GM19099 (cell line): ENCODE measurements around the gene PHF2.

ENCODE experiments used
- POLR2A ChIP-seq: IDR thresholded peaks from 3 replicates; pipeline ENCODE4 v1.6.1; 2011; ENCODE audit warnings: low read depth; ENCODE audit not compliant: insufficient read length; ENCODE audit errors: extremely low read depth

PHF2 gene

DNA sequence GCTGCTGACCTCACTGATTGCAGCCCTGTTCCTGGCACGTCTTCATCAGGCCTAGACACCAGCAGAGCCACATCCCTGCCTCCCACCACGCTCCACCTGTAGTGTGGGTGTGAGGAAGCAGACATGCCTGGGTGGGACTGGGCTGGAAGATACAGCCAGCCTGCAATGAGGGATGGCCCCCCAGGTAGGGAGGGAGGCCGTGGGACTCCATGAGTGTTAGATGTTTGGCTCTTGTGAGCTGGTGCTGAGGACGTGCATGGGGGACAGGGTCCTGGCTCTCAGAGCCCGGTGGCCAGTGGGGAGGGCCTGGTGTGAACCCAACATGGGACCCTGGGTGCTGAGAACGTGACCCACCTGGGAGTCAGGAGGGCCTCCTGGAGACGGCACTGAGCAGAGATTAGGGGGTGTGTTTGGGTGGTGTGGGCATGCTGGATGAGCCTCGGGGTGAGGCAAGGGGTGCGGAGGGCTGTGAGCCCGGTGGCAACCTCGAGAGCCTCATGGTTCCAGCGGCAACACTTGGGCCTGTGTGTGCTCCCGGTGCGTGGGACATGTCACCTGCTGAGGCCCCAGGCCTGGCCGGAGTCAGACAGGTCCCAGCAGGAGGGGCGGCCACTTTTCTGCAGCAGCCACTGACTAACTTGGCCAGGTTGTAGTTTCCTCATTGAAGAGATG lies 87.6 kb downstream of the PHF2 start:
- TF ChIP-seq POLR2A = no peak

DNA sequence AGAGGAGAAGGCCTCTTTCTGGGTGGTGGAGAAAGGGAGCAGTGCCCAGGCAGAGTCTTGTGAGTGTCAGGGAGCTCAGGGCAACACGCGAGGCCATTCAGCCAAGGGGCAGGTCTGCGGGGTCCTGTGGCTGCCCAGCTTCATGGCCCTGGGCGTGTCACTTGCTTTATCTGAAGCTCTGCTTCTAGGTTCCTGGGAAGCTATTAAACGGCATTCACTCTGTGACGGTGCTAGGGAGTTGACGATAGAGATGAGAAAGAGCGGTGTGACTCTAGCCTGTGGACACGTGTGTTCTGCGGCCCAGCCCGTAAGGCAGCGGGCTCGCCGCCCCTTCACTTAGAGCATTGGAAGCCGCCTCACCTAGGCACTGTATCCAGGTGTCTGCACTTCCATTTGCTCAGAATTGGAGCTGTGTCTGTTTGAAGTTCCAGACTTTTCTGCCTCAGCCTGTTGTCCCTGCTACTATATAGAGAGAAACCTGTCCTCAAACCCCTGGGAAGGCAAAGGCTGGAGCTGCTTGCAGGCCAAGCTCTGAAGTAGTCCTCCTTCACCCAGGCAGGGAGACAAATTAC lies 88.3 kb downstream of the PHF2 start:
- no peak for TF ChIP-seq POLR2A

DNA sequence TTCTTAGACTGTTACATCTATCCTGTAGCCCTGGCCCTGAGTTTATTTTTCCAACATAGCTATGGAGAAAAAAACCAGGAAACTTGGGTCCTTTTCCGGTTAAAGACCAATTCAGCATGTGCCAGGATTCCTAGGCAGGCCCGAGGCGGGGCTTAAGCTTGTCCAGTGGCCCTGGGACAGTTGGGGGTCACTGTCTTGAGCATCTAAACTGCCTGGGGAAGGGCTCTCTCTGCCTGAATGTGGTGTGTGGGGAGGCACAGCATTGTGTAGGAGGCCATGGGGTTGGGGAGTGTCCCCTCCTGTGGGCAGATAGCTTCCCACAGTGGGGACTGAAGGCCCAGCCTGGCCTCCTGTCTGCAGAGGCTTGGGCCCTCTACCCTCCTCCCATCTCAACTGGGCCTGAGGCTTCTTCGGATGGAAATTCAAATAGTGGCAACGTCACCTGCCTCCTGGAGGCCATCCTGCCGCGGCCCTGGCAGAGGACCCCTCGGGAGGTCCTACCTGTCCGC lies 88.8 kb downstream of the PHF2 start:
- TF ChIP-seq POLR2A = no peak

DNA sequence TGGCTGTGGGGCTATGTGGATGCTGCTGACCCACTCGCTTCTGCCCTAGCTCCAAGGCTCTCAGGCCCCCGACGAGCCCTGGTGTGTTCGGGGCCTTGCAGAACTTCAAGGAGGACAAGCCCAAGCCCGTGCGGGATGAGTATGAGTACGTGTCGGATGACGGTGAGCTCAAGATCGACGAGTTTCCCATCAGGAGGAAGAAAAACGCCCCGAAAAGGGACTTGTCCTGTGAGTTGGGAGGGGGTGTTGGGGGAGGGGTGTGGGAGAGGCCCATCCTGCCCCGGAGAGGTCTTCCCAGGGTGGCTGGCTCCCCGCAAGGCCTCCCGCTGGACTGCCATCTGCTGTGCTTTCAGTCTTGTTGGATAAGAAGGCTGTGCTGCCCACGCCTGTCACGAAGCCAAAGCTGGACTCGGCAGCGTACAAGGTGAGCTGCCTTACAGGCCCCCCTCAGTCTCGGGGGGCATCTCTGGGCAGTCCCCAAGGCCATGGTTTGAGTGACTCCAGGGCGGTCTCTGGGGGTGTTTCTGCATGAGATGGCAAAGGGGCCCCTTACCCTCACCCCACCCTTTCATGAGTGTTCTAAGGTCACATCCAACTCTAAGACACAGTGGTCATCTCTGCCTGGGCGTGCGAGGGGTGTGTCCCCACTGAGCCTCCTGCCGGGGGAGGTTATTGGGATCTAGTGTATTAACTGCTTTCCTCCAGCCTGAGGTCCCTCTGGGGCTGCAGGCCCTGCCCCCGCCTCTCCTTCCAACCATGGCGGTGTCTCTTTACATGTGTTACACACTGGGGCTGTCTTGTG lies 89.5 kb downstream of the PHF2 start:
- no peak for TF ChIP-seq POLR2A

DNA sequence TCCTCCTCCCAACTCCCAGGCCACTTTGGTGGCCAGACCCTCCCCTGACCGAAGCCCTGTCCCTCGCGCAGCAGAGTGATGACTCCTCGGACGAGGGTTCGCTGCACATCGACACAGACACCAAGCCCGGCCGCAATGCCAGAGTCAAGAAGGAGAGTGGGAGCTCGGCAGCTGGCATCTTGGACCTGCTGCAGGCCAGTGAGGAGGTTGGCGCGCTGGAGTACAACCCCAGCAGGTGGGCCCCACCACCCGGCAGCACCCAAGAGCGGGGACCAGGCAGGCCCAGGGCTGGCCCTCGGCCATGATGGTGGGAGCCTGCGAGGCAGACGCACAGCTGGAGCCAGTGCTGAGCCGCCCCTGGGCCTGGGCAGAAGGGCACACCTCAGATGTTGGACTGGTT lies 90.6 kb downstream of the PHF2 start:
- TF ChIP-seq POLR2A = no peak

DNA sequence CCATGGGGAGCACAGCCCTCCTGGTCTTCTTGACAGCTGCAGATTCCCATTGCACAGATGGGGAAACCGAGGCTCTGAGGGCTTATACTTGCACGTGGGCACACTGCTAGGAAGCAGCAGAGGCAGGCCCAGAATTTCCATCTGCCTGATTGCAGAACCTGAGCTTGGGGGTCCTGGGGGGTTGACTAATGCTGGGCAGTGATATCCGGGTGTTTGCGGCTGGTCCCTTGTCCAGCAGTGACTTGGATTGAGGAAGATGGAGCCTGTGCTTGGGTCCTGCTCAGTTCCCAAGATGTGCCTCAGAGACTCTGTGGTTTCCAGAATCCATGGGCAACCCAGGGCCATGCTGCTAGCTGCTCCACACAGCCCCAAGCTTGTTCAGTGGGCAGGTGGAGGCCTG lies 91.2 kb downstream of the PHF2 start:
- TF ChIP-seq POLR2A = no peak

DNA sequence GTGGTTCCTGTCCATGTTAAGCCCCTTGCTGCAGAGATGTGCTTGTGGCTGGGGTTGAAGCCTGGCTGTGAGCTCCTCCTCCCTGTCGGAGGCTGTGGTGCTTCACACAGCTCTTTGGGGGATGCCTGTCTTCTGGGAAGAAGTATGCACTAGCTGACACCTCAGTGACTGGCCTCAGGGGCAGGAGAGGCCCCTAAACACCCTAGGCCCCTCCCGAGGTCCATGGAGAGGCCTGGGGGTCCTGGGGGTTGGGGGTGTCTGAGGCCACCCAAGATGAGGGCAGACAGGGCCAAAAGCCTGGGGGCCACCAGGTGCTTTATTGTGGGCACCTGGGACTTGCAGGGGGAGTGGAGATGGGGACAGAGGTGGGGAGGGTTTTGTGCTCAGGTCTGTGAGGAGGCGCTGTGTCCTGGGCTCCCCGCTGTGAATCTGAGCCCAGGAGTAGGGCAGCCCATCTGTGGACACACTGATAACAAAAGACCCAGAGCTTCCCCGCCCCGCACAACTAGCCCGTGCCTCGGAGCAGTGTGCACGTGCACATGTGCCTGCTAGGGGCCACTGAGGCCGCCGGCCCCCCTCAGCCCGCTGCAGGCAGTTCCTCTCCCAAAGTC lies 92.0 kb downstream of the PHF2 start:
- no peak for TF ChIP-seq POLR2A

DNA sequence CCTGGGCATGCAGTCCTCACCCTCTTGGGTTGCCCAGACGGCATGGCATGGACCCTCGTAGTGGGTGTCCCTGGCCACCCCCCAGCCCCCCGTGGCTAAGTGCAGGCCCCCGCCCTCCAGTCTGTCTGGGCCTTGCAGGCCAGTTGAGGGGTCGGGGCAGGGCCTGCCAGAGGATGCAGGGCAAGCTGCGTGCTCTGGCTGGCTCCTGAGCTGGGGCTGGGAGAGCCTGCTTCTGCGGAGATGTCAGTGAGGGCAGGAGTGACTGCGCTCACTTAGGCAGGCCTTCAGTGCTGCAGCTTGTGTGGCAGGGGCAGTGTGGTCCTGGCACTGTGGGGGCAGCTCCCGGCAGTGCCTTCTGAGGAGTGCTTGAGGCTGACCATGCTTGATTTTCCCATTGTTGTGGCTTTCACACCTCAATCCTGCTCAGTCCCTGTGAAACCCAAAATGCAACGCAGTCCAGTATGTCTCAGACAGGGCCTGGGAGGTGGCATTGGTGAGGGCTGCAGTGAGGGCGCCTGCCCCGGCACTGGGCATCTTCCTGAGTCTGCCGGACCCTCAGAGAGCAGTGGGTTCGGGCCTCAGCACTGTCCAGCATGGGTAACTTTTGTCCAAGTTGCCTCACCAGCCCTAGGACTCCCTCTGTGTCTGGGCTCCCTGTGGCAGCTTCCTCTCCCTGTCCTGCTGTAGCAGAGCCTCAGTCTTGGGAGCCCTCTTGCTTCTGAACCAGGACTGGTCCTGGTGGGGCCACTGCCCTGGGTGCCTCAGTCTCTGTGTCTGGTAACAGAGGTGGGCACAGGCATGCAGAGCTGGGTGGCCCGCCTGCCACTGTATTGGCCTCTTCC lies 93.0 kb downstream of the PHF2 start:
- TF ChIP-seq POLR2A = no peak

DNA sequence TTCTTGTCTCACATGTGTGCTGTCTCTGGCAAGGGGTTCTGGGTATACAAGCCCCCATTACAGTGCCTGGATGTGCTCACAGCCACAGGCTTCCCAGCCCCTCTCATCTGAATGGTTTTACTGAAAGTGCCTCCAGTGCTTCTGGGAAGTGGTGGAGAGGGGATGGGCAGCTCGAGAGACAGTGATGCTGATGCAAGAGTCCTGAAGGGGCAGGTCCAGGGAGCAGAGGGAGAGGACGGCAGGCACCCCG lies 93.5 kb downstream of the PHF2 start:
- TF ChIP-seq POLR2A = no peak

DNA sequence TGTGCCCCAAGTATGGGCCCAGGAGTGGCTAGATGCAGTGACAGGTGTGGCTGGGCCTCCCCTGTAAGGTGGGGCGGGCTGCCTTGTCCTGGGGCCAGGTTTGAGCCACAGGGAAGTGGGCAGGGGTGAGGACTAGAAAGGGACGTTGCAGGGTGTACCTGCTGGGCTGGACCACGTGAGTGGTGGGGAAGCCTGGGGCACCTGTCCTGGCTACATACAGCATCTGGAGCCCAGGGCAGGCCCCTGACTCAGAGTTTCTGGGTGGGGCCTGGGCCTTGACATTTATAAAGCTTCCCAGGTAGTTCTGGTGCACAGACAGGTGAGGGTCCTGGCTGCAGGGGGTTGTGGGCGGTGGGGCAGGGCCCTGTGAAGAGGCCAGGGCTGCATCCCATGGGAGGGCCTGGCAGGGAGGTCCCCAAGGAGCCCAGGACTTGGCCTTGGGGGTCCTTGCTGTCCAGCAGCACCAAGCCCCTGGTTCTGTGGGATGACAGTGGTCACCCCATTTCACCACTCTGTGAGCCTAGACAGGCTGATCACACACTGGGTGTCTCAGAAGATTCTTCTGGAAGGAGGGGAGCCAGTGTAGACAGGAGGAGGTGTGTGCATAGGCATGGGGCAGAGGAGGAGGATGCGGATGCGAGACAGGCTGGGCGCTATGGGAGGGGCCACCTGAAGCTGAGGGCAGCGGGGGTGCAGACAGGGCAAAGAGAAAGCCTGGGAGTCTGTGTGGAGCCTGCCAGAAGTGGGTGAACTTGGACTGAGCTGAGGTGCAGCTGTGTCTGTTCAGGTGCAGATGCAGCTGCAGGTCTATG lies 94.0 kb downstream of the PHF2 start:
- TF ChIP-seq POLR2A = no peak

DNA sequence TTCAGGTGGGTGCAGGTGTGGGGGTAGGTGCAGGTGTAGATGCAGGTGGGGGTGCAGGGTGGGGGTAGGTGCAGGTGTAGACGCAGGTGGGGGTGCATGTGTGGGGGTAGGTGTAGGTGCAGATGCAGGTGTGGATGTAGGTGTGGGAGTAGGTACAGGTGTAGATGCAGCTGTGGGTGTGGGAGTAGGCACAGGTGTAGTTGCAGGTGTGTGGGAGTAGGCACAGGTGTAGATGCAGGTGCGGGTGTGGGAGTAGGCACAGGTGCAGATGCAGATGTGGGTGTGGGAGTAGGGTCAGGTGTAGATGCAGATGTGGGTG lies 94.6 kb downstream of the PHF2 start:
- no peak for TF ChIP-seq POLR2A

DNA sequence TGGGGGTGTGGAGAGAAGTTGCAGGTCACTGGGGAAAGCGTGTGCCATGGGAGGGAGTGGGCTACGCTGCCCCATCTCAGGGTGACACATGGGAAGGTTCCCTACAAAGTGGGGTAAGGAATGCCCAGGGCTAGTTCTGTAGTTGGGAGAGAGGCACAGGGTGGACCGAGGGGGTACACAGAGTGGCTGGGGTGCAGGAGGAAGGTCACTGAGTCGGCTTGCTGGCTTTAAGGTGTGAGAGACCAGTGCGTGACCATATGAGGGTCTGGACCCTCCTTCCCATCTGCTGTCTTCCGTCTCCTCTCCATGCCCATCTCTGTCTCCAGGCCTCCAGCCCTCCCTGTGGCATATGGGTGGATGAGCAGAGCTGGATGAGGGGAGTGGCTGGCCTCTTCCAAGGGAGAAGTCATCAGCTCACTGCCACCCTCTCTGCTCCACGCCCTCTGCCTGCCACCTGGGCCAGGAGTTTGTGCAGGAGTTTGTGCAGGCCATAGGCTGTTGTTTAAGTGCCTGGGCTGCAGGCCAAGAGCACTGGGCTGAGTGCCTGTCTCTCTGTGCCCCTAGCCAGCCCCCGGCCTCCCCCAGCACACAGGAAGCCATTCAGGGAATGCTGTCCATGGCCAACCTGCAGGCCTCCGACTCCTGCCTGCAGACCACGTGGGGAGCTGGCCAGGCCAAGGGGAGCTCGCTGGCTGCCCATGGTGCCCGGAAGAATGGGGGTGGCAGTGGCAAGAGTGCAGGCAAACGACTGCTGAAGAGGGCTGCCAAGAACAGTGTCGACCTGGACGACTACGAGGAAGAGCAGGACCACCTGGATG lies 96.8 kb downstream of the PHF2 start:
- no peak for TF ChIP-seq POLR2A

DNA sequence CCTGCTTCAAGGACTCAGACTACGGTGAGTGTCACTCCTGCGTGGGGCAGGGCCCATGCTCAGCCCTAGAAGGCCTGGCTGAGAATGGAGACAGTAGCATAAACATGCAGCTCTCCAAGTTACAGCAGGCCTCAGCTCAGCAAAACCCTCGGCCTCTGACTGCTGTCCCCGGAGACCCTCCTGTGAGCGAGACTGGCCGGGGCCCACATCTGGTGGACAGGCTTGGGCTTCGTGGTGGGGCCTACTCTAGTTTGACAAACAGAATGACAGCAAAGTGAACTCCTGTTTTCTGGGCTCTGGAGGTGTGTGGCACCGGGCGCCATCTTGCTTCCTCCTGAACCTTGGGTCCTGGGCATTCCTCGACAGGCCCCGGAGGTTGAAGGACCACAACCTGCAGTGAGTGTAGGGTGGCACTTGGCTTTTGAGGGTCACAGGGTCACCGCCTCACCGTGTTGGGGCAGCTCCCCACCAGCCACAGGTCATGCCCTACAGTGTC lies 97.5 kb downstream of the PHF2 start:
- no peak for TF ChIP-seq POLR2A
